Loucy (cell line): ENCODE measurements around the gene KATNIP.

Source experiments
- EZH2phosphoT487 ChIP-seq: fragments of 200-600 bp; IDR thresholded peaks from 2 replicates; pipeline ENCODE4 v1.6.1; 2018; ENCODE audit warnings: antibody characterized with exemption, mild to moderate bottlenecking, moderate library complexity, borderline replicate concordance
- TF ChIP-seq, protein P1 (sequence below): fragments of 200-600 bp; sonication (generic); conservative IDR thresholded peaks from 2 replicates; pipeline ENCODE4 v1.5.1; 2014; ENCODE audit warnings: mild to moderate bottlenecking, antibody characterized with exemption, low read length

DNA sequence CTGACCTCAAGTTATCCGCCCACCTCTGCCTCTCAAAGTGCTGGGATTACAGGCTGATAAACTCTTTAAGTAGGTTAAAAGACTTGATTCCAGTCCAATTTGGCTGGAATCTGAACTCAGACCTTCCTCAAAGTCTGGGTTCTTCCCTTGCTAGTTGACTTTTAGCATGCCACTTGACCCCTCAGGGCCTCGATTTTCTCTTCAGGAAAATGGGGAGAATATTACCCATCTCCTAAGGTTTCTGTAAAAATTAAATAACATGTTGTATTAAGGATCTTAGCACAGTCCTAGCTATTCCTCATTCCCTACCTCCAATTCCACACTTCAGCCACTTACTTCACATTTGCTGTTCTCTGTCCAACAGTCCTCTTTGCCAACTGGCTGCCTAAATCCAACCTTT, 2.1 kb upstream of the KATNIP start:
- TF ChIP-seq, protein P1, sequence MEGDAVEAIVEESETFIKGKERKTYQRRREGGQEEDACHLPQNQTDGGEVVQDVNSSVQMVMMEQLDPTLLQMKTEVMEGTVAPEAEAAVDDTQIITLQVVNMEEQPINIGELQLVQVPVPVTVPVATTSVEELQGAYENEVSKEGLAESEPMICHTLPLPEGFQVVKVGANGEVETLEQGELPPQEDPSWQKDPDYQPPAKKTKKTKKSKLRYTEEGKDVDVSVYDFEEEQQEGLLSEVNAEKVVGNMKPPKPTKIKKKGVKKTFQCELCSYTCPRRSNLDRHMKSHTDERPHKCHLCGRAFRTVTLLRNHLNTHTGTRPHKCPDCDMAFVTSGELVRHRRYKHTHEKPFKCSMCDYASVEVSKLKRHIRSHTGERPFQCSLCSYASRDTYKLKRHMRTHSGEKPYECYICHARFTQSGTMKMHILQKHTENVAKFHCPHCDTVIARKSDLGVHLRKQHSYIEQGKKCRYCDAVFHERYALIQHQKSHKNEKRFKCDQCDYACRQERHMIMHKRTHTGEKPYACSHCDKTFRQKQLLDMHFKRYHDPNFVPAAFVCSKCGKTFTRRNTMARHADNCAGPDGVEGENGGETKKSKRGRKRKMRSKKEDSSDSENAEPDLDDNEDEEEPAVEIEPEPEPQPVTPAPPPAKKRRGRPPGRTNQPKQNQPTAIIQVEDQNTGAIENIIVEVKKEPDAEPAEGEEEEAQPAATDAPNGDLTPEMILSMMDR, result no peak
- TF ChIP-seq EZH2phosphoT487, result no peak
